Fibroblast of lung (primary cell): Measurements from ENCODE around the gene SYNJ2. TPM values are rescaled to one million over a fixed set of nuclear protein-coding genes. Genes with fewer than 3 reads are reported as not detected.
A peak's percentile ranks its signal among the peaks of the same experiment; 100 is the strongest.

ENCODE experiments used
- DNase-seq, 2 donors: peaks; one replicate each; pipeline versions ENCODE4 v3.0.0 to v3.0.0-alpha.2; 2010; ENCODE audit warnings: low read depth in 2 of 2
- H2AFZ ChIP-seq: 2 replicates; pipeline ENCODE4 v1.5.1; 2012; ENCODE audit warnings: low read length, control low read depth, inconsistent platforms
- H3K27ac ChIP-seq: 2 replicates; pipeline ENCODE4 v1.5.1; 2011; ENCODE audit warnings: low read length, control low read depth; ENCODE audit not compliant: insufficient read depth
- H3K27me3 ChIP-seq: 2 replicates; pipeline ENCODE4 v1.5.1; 2011; ENCODE audit warnings: mild to moderate bottlenecking, low read length; ENCODE audit not compliant: control insufficient read depth, insufficient read depth
- H3K36me3 ChIP-seq: 2 replicates; pipeline ENCODE4 v1.5.1; 2011; ENCODE audit warnings: low read length; ENCODE audit not compliant: control insufficient read depth, insufficient read depth
- H3K4me1 ChIP-seq: 2 replicates; pipeline ENCODE4 v1.5.1; 2011; ENCODE audit warnings: low read length; ENCODE audit not compliant: control insufficient read depth, insufficient read depth; ENCODE audit errors: extremely low read depth
- H3K4me2 ChIP-seq: 2 replicates; pipeline ENCODE4 v1.5.1; 2011; ENCODE audit warnings: low read length, control low read depth; ENCODE audit not compliant: insufficient read depth; ENCODE audit errors: extremely low read depth
- H3K4me3 ChIP-seq, 4 experiments: fragments of 200-600 bp in 1 of 4; sonication (generic) in 1 of 4; replicated peaks in 1 of 4; 2 replicates each; pipeline ENCODE4 v1.5.1; 2011 to 2016; ENCODE audit warnings: low read length in 4 of 4, low read depth in 3 of 4, mild to moderate bottlenecking in 3 of 4, control low read depth in 2 of 4, inconsistent platforms in 1 of 4, mixed read lengths in 1 of 4; ENCODE audit not compliant: insufficient read depth in 1 of 4; ENCODE audit errors: control extremely low read depth in 1 of 4
- H3K79me2 ChIP-seq: 2 replicates; pipeline ENCODE4 v1.5.1; 2012; ENCODE audit warnings: mild to moderate bottlenecking, low read length, inconsistent platforms; ENCODE audit not compliant: control insufficient read depth, insufficient read depth
- H3K9ac ChIP-seq: 2 replicates; pipeline ENCODE4 v1.5.1; 2011; ENCODE audit warnings: mild to moderate bottlenecking, low read length, control low read depth; ENCODE audit not compliant: insufficient read depth
- H3K9me3 ChIP-seq: 2 replicates; pipeline ENCODE4 v1.5.1; 2012; ENCODE audit warnings: low read depth, low read length; ENCODE audit not compliant: control insufficient read depth, insufficient read depth
- H4K20me1 ChIP-seq: 2 replicates; pipeline ENCODE4 v1.5.1; 2011; ENCODE audit warnings: low read length; ENCODE audit not compliant: control insufficient read depth, insufficient read depth; ENCODE audit errors: extremely low read depth
- EZH2 ChIP-seq: IDR thresholded peaks from 2 replicates; pipeline ENCODE4 v1.5.1; 2012; ENCODE audit warnings: low read length, control low read depth, mild to moderate bottlenecking; ENCODE audit errors: missing control alignments
- polyA plus RNA-seq, 2 donors: library from polyadenylated mRNA; depleted of rRNA in 1 of 2; stranded (reverse) in 1 of 2; unstranded in 1 of 2; fragments of >200 nt; gene quantifications; 2 replicates each; pipeline ENCODE4 v1.2.1, GENCODE V29; 2011 to 2012; ENCODE audit warnings: missing spikeins in 1 of 2
- total RNA-seq: library from RNA; depleted of rRNA; stranded (reverse); fragments of >200 nt; gene quantifications from 2 replicates; pipeline ENCODE4 v1.2.1, GENCODE V29; 2014
- TF ChIP-seq, protein P1 (sequence below), 2 donors: IDR thresholded peaks in 1 of 2; conservative IDR thresholded peaks in 1 of 2; 1 replicate in 1 of 2; 2 replicates in 1 of 2; pipeline ENCODE4 v1.5.1; 2011 to 2012; ENCODE audit warnings: low read length in 2 of 2, control low read depth in 1 of 2, inconsistent platforms in 1 of 2, low read depth in 1 of 2, mild to moderate bottlenecking in 1 of 2

Gene SYNJ2
- total and polyA plus RNA-seq, 2 donors (not counting 1 experiment from before 2014, with no cell fraction given): 23.5 to 57.3 TPM

DNA sequence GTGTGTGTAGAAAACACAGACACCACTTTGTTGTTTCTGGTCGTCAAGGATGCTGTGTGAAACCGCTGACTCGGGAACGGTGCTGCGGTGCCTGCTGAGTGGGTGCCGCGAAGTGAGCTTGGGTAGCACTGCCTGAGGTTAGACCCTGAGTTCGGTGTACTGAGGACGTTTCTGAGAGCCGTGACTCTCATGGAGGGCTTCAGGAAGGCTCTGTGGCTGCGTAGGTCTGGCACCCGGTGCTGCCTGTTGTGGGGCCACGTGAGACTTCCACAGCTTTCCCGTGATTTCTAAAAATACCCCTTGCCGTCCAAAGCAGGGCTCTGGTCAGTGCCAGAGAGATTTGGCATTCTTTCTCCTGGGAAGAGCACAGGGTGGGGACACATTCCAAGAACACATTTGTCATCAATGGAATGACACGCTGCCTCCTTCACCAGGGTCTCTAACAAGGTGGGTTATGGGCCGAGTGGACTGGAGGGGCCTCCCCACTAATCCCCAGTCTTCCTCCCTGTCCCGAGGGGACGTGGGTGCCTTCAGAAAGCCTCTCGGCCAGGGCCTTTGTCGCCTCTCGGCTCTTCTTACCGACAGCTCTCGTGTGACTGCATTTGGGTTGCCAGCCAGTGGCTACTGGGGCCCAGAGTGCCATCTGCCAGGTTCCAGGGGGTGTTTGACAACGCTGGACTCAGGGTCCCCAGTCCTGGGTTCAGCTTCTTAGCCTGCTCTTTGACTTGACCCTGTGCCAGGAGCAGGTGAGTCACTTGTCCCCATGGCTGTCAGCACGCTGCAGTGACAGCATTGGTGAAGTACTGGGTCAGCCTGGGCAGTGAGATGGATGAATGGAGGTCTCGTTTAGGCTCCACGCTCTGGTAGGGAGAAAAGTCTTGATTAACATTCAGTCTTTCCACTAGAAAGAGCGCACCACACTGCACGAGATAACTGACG lies 62.2 kb downstream of the SYNJ2 start:
- TF ChIP-seq, protein P1, sequence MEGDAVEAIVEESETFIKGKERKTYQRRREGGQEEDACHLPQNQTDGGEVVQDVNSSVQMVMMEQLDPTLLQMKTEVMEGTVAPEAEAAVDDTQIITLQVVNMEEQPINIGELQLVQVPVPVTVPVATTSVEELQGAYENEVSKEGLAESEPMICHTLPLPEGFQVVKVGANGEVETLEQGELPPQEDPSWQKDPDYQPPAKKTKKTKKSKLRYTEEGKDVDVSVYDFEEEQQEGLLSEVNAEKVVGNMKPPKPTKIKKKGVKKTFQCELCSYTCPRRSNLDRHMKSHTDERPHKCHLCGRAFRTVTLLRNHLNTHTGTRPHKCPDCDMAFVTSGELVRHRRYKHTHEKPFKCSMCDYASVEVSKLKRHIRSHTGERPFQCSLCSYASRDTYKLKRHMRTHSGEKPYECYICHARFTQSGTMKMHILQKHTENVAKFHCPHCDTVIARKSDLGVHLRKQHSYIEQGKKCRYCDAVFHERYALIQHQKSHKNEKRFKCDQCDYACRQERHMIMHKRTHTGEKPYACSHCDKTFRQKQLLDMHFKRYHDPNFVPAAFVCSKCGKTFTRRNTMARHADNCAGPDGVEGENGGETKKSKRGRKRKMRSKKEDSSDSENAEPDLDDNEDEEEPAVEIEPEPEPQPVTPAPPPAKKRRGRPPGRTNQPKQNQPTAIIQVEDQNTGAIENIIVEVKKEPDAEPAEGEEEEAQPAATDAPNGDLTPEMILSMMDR (conservative IDR thresholded peaks at IDR 0.05 in 1 of 2, IDR thresholded peaks at IDR 0.05 in 1 of 2; ENCODE audit: low read depth in 1 of 2, low read length in 2 of 2): no peak
- Histone ChIP-seq H3K79me2 (peaks cover 32% of the 10 kb centered on the region), H2AFZ (no peak overlapping the region), H3K4me1 (peaks cover 37% of the 10 kb centered on the region), H3K27ac (peak overlapping the region; percentile 32), H3K9ac (no peak overlapping the region), H4K20me1 (no peaks in the 10 kb centered on the region), H3K4me2 (no peak overlapping the region), H3K4me3 (no peak overlapping the region), H3K27me3 (no peaks in the 10 kb centered on the region), H3K36me3 (peaks cover 35% of the 10 kb centered on the region), H3K9me3 (no peaks in the 10 kb centered on the region)
- no peak for DNase-seq

DNA sequence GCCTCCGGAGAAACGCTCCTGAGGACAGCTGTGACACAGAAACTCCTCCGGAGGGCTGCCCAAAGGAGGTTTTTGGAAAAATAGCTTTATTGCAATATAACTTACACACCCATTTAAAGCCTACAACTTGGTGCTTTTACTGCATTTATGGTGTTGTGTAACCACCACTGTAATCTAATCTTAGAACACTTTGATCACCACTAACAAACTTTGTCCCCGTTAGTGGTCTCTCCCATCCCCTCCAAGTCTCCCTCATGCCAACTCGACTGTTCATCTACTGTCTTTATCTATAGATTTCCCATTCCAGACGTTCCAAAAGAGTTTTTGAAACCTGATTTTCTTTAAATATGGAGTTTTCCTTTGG lies 62.8 kb downstream of the SYNJ2 start:
- no peak overlapping the region for H3K4me3 ChIP-seq
- H3K9me3 ChIP-seq: no peaks in the 10 kb centered on the region
- no peaks in the 10 kb centered on the region for H4K20me1 ChIP-seq
- peaks cover 34% of the 10 kb centered on the region for H3K4me1 ChIP-seq
- H3K27me3 ChIP-seq: no peaks in the 10 kb centered on the region
- H3K4me2 ChIP-seq: no peak overlapping the region
- TF ChIP-seq, protein P1 (conservative IDR thresholded peaks at IDR 0.05 in 1 of 2, IDR thresholded peaks at IDR 0.05 in 1 of 2; ENCODE audit: low read depth in 1 of 2, low read length in 2 of 2): no peak
- no peak overlapping the region for H3K27ac ChIP-seq
- H3K79me2 ChIP-seq: peaks cover 30% of the 10 kb centered on the region
- H3K36me3 ChIP-seq: peaks cover 40% of the 10 kb centered on the region
- H3K9ac ChIP-seq: no peak overlapping the region
- DNase-seq: no peak
- no peak overlapping the region for H2AFZ ChIP-seq

DNA sequence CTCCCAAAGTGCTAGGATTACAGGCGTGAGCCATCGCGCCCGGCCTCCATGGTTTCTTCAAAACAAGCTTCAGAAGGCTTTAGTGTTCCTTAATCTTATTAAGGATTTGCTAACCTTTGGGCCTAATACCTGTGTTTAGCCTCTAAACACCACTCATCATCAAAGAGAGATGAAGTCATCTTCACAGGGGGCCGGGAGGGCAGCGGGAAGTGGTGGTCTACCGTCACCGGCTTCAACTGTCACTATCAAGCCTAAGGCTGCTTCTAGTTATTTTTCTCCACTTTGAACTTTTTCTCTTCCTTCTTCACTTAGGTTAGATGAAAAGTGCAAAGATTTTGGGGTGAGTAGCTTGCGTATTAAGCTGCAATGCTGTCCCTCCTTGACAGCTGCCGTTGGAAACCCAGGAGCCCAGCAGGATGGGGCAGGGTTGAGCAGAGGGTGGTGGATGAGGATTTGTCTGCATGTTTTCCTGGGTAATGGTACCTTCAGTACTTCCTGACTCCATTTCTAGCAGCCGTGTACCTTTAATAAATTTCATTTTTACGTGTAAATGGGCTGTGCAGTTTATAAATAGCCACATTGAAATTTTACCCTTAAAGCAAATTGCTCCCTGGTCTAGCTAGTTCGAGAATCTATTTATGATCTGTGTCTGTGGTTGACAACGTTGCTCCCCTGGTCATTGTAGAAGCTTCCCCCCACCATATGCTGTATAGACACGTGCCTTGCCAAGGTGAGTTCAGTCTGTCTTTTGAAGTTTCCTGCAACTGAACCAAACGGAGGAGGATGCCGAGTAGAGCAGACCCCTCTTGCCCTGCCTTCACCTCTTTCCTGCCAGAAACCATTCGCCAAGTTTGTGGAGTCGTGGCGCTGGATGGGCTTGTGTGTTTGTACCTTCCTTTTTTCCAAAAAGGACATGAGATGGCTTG lies 64.8 kb downstream of the SYNJ2 start:
- Histone ChIP-seq H3K9me3 (no peaks in the 10 kb centered on the region), H3K36me3 (peaks cover 40% of the 10 kb centered on the region), H2AFZ (no peak overlapping the region), H3K4me1 (peaks cover 29% of the 10 kb centered on the region), H4K20me1 (no peaks in the 10 kb centered on the region), H3K79me2 (peaks cover 25% of the 10 kb centered on the region), H3K9ac (no peak overlapping the region), H3K27ac (no peak overlapping the region), H3K4me2 (no peak overlapping the region), H3K4me3 (no peak overlapping the region), H3K27me3 (no peaks in the 10 kb centered on the region)
- DNase-seq: no peak
- TF ChIP-seq EZH2: no peak
- TF ChIP-seq, protein P1 (conservative IDR thresholded peaks at IDR 0.05 in 1 of 2, IDR thresholded peaks at IDR 0.05 in 1 of 2; ENCODE audit: low read depth in 1 of 2, low read length in 2 of 2): no peak
